ENCODE data around the gene RFX3. TPM values are rescaled to one million over a fixed set of nuclear protein-coding genes. Genes with fewer than 3 reads are reported as not detected.

RFX3 gene
- total RNA-seq, 1 experiment from 2014 or later = 5.7 TPM

DNA sequence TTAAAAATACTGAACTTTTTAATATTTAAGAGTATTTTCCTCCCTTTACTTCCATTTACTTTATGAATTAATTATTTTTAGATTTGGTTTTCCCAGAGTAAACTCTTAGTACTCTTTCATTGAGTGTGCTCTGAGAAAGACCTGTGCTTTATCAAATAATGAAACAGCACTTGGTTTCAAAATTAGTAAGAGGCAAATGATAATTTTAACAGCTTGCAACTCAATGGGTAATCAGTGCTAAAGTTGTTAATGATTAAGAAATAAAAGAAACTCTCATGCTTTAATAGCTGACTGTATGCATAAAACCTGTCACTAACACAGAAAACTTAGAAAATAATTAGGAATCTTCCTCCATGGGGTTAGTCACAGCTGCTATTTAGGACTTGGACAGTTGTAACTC lies 244.4 kb downstream of the RFX3 start:
- no peaks in the 10 kb centered on the region for H3K9me3 ChIP-seq (ENCODE audit: control insufficient read depth, insufficient read depth, low read depth, low read length)
- H3K4me3 ChIP-seq (ENCODE audit: low read depth in 2 of 2, low read length in 2 of 2) = no peak overlapping the region
- intact Hi-C loops (cut with micrococcal nuclease; ENCODE audit: unreplicated experiment) (no loop called here), in situ Hi-C loops (cut with HindIII; ENCODE audit: low pct_unique_long_range_greater_than_20kb, low sequenced_read_pairs) (no loop called here)
- no TSS peak for BruUV-seq (replicated peaks)
- no peaks in the 10 kb centered on the region for H3K4me1 ChIP-seq (ENCODE audit: control insufficient read depth, insufficient read depth, low read length)
- CTCF ChIA-PET = no interaction called here
- POLR2A ChIA-PET = no interaction called here
- no peaks in the 10 kb centered on the region for H3K36me3 ChIP-seq (ENCODE audit: control insufficient read depth, insufficient read depth, low read length)
- no peak overlapping the region for H3K27ac ChIP-seq (ENCODE audit: low read length)
- DNase-seq (ENCODE audit: low read depth, low spot score) = no peak
- TF ChIP-seq CTCF (IDR thresholded peaks at IDR 0.05) (no peak), POLR2AphosphoS5 (IDR thresholded peaks at IDR 0.05; ENCODE audit: low read depth, low read length) (no peak), SIN3A (IDR thresholded peaks at IDR 0.05; ENCODE audit: borderline replicate concordance, insufficient read depth, low read depth, low read length) (no peak), TCF7L2 (IDR thresholded peaks at IDR 0.05; ENCODE audit: low read depth, low read length) (no peak)
- TF ChIP-seq, protein P1, sequence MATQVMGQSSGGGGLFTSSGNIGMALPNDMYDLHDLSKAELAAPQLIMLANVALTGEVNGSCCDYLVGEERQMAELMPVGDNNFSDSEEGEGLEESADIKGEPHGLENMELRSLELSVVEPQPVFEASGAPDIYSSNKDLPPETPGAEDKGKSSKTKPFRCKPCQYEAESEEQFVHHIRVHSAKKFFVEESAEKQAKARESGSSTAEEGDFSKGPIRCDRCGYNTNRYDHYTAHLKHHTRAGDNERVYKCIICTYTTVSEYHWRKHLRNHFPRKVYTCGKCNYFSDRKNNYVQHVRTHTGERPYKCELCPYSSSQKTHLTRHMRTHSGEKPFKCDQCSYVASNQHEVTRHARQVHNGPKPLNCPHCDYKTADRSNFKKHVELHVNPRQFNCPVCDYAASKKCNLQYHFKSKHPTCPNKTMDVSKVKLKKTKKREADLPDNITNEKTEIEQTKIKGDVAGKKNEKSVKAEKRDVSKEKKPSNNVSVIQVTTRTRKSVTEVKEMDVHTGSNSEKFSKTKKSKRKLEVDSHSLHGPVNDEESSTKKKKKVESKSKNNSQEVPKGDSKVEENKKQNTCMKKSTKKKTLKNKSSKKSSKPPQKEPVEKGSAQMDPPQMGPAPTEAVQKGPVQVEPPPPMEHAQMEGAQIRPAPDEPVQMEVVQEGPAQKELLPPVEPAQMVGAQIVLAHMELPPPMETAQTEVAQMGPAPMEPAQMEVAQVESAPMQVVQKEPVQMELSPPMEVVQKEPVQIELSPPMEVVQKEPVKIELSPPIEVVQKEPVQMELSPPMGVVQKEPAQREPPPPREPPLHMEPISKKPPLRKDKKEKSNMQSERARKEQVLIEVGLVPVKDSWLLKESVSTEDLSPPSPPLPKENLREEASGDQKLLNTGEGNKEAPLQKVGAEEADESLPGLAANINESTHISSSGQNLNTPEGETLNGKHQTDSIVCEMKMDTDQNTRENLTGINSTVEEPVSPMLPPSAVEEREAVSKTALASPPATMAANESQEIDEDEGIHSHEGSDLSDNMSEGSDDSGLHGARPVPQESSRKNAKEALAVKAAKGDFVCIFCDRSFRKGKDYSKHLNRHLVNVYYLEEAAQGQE (IDR thresholded peaks at IDR 0.05; ENCODE audit: insufficient read depth in 1 of 2, low read depth in 2 of 2, low read length in 1 of 2) = no peak
- ATAC-seq = no peak
- no peaks in the 10 kb centered on the region for H3K27me3 ChIP-seq (ENCODE audit: control insufficient read depth, insufficient read depth, low read length)

DNA sequence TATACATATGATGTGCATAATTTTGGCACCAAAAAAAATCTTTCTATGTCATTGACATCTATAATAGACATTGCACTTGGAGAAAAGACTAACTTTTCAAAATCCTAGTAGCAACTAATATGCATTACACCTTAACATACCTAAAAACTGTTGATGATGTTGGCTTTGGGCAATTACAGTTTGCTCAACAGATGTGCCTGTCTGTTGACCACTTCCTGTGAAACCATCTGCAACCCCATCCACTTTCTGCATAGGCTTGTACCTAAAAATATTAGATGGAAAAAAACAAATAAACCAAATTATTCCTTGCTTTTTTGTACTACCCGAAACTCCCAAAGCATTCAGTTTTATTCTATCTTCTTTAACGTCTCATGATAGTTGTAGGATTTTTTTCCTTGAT lies 248.6 kb downstream of the RFX3 start:
- Histone ChIP-seq H3K36me3 (ENCODE audit: control insufficient read depth, insufficient read depth, low read length) (no peaks in the 10 kb centered on the region; the same call in 1 of the 2 replicates), H3K9me3 (ENCODE audit: control insufficient read depth, insufficient read depth, low read depth, low read length) (no peaks in the 10 kb centered on the region), H3K27ac (ENCODE audit: low read length) (no peak overlapping the region), H3K4me3 (ENCODE audit: low read depth in 2 of 2, low read length in 2 of 2) (no peak overlapping the region), H3K27me3 (ENCODE audit: control insufficient read depth, insufficient read depth, low read length) (no peaks in the 10 kb centered on the region), H3K4me1 (ENCODE audit: control insufficient read depth, insufficient read depth, low read length) (no peaks in the 10 kb centered on the region)
- POLR2A ChIA-PET = interaction anchor here (0.6 kb wide), 1 partner anchor 221 kb away, joined by 3 read pairs; no protein-coding TSS in a partner anchor
- intact Hi-C loops (cut with micrococcal nuclease; ENCODE audit: unreplicated experiment) = no loop called here
- in situ Hi-C loops (cut with HindIII; ENCODE audit: low pct_unique_long_range_greater_than_20kb, low sequenced_read_pairs) = no loop called here
- no TSS peak for BruUV-seq (replicated peaks)
- DNase-seq (ENCODE audit: low read depth, low spot score) (no peak), ATAC-seq (no peak)
- CTCF ChIA-PET = no interaction called here
- no peak for TF ChIP-seq POLR2AphosphoS5 (IDR thresholded peaks at IDR 0.05; ENCODE audit: low read depth, low read length)

- H3K9me3 ChIP-seq (ENCODE audit: control insufficient read depth, insufficient read depth, low read depth, low read length) = no peaks in the 10 kb centered on the region
- H3K27ac ChIP-seq (ENCODE audit: low read length) = no peak overlapping the region
- BruUV-seq (replicated peaks) = no TSS peak
- no peak for TF ChIP-seq CTCF (IDR thresholded peaks at IDR 0.05)
- no peak for TF ChIP-seq TCF7L2 (IDR thresholded peaks at IDR 0.05; ENCODE audit: low read depth, low read length)
- TF ChIP-seq SIN3A (IDR thresholded peaks at IDR 0.05; ENCODE audit: borderline replicate concordance, insufficient read depth, low read depth, low read length) = no peak
- no peak for TF ChIP-seq POLR2AphosphoS5 (IDR thresholded peaks at IDR 0.05; ENCODE audit: low read depth, low read length)
- TF ChIP-seq, protein P1 (IDR thresholded peaks at IDR 0.05; ENCODE audit: insufficient read depth in 1 of 2, low read depth in 2 of 2, low read length in 1 of 2) = no peak
- intact Hi-C loops (cut with micrococcal nuclease; ENCODE audit: unreplicated experiment) = no loop called here
- in situ Hi-C loops (cut with HindIII; ENCODE audit: low pct_unique_long_range_greater_than_20kb, low sequenced_read_pairs) = no loop called here
- DNase-seq (ENCODE audit: low read depth, low spot score) (no peak), ATAC-seq (no peak)
- H3K4me1 ChIP-seq (ENCODE audit: control insufficient read depth, insufficient read depth, low read length) = no peaks in the 10 kb centered on the region
- CTCF ChIA-PET = no interaction called here
- no peaks in the 10 kb centered on the region; the same call in 1 of the 2 replicates for H3K36me3 ChIP-seq (ENCODE audit: control insufficient read depth, insufficient read depth, low read length)
- H3K4me3 ChIP-seq (ENCODE audit: low read depth in 2 of 2, low read length in 2 of 2) = no peak overlapping the region
- POLR2A ChIA-PET = no interaction called here
- H3K27me3 ChIP-seq (ENCODE audit: control insufficient read depth, insufficient read depth, low read length) = no peaks in the 10 kb centered on the region
These were observed 254.2 kb downstream of the RFX3 start for GRCh38 chr9:3271581-3271980.

All from Panc1 (cell line).